ENCODE results near the gene DRD2.

Gene DRD2

GRCh38 chr11:113506461-113506860, 31.3 kb upstream of the DRD2 start:
- no peak for FAIRE-seq
- DNase-seq (ENCODE audit: insufficient read length, low spot score), result no peak
- TF ChIP-seq TAF1 (IDR thresholded peaks at IDR 0.05; ENCODE audit: low read depth, low read length), result no peak
- no peak for TF ChIP-seq SPI1 (IDR thresholded peaks at IDR 0.05; ENCODE audit: low read depth, low read length)
- no peak for TF ChIP-seq POLR2AphosphoS5 (IDR thresholded peaks at IDR 0.05; ENCODE audit: low read depth, low read length)

DNA sequence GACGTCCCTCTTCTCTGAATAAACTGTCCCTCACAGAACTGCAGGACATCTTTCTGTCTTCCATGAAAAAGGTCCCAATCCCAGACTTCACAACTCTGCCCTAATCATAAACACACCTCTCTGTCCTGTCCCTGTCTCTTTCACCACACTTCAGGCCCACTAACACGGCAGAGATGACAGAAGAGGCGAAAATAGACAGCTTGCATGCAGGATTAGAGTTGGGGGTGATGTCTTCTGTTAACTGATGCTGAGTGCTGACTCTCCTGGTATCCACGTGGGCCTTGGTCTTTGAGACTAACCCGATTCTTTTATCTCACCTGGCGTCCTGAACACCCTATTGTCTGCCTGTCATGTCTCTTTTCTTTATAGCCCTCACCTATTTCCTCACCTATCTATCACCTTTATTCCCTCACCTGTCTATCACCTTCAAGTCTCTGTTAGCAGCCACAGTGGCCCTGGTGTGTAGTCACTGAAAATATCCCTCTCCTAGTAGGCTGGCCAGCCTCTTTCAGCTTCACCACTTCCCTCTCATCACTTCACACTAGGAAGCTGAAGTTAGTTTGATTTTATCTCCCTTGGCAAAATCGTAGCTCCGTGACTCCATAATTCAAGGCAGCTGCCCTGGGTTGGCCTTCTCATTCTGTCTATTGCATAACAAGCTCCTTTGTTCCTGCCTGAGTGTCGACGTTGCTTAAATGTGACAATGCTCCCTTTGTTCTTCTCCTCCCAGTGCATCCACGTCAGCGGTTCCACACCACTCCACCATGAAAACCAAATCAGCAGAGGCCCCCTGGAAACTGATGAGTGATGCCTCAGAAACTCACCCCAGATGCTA, 30.6 kb upstream of the DRD2 start:
- no peak for TF ChIP-seq TAF1 (IDR thresholded peaks at IDR 0.05; ENCODE audit: low read depth, low read length)
- TF ChIP-seq PAX5 (IDR thresholded peaks at IDR 0.05; ENCODE audit: insufficient read depth, low read length, severe bottlenecking), result no peak
- no peak for DNase-seq (ENCODE audit: insufficient read length, low spot score)
- no peak for FAIRE-seq

DNA sequence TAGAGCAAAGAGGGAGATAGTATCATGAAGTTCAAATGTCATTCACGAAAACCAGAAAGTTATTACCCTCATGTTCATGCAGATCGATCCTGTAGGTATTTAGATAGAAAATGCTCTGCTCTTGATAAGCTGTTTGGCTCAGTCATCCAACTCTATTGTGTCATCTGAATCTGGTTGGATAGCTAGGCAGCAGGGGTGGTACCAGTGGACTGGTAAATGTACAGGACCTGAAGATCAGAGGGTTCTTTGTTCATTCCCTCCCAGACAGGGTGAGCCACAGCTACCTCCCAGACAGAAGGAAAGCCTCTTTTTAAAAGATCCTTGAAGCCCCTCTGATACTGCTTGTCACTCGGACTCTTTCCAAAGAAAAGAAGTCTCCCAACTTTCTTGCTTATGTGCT, 29.8 kb upstream of the DRD2 start:
- no peak for TF ChIP-seq POLR2AphosphoS5 (IDR thresholded peaks at IDR 0.05; ENCODE audit: low read depth, low read length)
- no peak for TF ChIP-seq TAF1 (IDR thresholded peaks at IDR 0.05; ENCODE audit: low read depth, low read length)
- no peak for TF ChIP-seq POU2F2 (IDR thresholded peaks at IDR 0.05; ENCODE audit: low read depth, low read length)
- no peak for TF ChIP-seq SPI1 (IDR thresholded peaks at IDR 0.05; ENCODE audit: low read depth, low read length)
- no peak for TF ChIP-seq PAX5 (IDR thresholded peaks at IDR 0.05; ENCODE audit: insufficient read depth, low read length, severe bottlenecking)
- DNase-seq (ENCODE audit: insufficient read length, low spot score), result no peak
- no peak for FAIRE-seq

DNA sequence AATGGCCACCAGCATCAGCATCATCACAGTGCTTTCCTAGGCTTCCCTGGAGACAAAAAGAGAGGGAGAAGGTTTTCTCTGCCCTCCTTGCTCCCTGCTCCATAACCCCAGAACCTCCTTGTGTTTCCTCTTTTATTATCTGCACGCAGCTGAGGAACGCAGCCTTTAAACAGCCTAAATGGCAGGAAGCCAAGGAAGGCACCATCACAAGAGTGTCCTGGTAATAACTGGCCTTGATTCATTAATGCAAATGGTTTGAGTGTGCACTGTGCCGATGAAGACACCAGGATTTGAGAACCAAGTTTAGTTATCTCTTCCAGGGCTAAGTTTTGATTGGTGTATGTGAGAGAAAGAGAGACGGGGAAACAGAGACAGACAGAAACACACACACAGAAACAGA, 29.4 kb upstream of the DRD2 start:
- FAIRE-seq, result no peak
- TF ChIP-seq POLR2A (IDR thresholded peaks at IDR 0.05; ENCODE audit: low read depth, low read length) (no peak), POU2F2 (IDR thresholded peaks at IDR 0.05; ENCODE audit: low read depth, low read length) (no peak), POLR2AphosphoS5 (IDR thresholded peaks at IDR 0.05; ENCODE audit: low read depth, low read length) (no peak), TAF1 (IDR thresholded peaks at IDR 0.05; ENCODE audit: low read depth, low read length) (no peak), PAX5 (IDR thresholded peaks at IDR 0.05; ENCODE audit: insufficient read depth, low read length, severe bottlenecking) (no peak), SPI1 (IDR thresholded peaks at IDR 0.05; ENCODE audit: low read depth, low read length) (no peak)
- no peak for DNase-seq (ENCODE audit: insufficient read length, low spot score)

DNA sequence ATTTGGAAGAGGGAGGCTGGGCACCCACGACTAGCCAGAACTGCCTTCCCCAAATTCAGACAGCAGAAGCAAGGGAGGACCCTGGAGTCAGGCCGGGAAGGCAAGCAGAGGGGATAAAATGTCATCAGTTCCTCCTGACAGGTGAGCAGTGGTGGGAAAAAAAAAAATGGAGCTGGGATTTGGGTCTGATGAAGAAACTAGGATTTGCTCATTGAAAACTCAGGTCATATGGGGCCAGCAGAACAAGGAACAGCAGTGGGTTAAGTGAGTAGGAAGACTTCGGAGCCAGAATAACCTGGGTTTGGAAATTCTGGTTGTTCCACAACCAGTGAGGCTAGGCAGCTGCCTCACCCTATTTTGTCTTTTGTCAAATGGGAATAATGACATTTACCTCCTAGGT, 28.9 kb upstream of the DRD2 start:
- no peak for TF ChIP-seq TAF1 (IDR thresholded peaks at IDR 0.05; ENCODE audit: low read depth, low read length)
- TF ChIP-seq POU2F2 (IDR thresholded peaks at IDR 0.05; ENCODE audit: low read depth, low read length), result no peak
- no peak for TF ChIP-seq POLR2AphosphoS5 (IDR thresholded peaks at IDR 0.05; ENCODE audit: low read depth, low read length)
- TF ChIP-seq PAX5 (IDR thresholded peaks at IDR 0.05; ENCODE audit: insufficient read depth, low read length, severe bottlenecking), result no peak
- TF ChIP-seq SPI1 (IDR thresholded peaks at IDR 0.05; ENCODE audit: low read depth, low read length), result no peak
- TF ChIP-seq POLR2A (IDR thresholded peaks at IDR 0.05; ENCODE audit: low read depth, low read length), result no peak
- DNase-seq (ENCODE audit: insufficient read length, low spot score) (no peak), FAIRE-seq (no peak)

GRCh38 chr11:113497066-113497910, 22.1 kb upstream of the DRD2 start:
- no peak for DNase-seq (ENCODE audit: insufficient read length, low spot score)
- no peak for FAIRE-seq
- TF ChIP-seq TAF1 (IDR thresholded peaks at IDR 0.05; ENCODE audit: low read depth, low read length) (no peak), SPI1 (IDR thresholded peaks at IDR 0.05; ENCODE audit: low read depth, low read length) (no peak)

DNA sequence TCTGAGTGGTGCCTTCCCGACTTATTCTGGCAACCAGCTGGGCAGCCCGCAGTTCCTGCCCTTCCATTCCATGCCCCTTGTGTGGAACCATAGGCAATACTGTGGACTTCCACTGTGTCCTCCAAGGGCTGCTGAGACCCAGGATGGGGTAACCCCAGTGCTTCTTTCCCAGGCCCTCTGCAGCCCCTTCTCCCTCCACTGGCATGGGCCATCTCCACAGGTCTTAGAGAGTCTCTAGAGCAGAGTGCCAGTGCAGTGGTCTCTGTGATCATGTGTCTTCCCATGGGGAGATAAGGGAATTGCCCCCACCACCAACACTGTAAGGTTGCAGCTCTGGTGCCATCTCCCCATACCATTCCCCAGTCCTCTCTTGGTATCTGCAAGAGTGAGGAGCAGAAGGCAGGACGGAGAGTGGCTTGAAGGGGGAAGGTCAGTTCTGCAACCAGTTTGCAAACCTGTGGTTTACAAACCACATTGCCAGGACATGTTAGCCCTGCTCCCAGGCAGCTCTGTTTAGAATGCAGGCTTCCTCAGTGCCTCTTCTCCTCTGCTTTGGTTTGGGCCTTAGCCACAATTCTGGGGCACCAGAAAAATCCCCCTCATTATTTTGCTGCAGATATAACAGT, 20.9 kb upstream of the DRD2 start:
- no peak for TF ChIP-seq PAX5 (IDR thresholded peaks at IDR 0.05; ENCODE audit: insufficient read depth, low read length, severe bottlenecking)
- no peak for TF ChIP-seq POLR2AphosphoS5 (IDR thresholded peaks at IDR 0.05; ENCODE audit: low read depth, low read length)
- TF ChIP-seq POLR2A (IDR thresholded peaks at IDR 0.05; ENCODE audit: low read depth, low read length), result no peak
- TF ChIP-seq TAF1 (IDR thresholded peaks at IDR 0.05; ENCODE audit: low read depth, low read length), result no peak
- no peak for TF ChIP-seq SPI1 (IDR thresholded peaks at IDR 0.05; ENCODE audit: low read depth, low read length)
- no peak for TF ChIP-seq POU2F2 (IDR thresholded peaks at IDR 0.05; ENCODE audit: low read depth, low read length)
- DNase-seq (ENCODE audit: insufficient read length, low spot score) (no peak), FAIRE-seq (no peak)

DNA sequence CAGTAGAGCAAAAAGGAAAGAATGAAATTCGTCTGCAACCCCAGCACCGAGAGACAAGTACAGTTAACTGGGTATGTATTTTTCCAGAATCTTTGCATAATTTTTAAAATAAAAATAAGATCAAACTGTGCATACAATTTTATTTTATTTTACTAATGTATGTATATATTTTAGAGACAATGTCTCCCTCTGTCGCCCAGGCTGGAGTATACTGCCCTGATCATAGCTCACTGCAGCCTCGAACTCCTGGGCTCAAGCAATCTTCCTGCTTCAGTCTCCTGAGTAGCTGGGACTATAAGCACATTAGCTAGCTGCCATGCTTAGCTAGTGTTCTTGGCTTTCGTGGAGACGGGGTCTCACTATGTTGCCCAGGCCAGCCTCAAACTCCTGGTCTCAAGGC, 18.8 kb upstream of the DRD2 start:
- FAIRE-seq (no peak), DNase-seq (ENCODE audit: insufficient read length, low spot score) (no peak)
- no peak for TF ChIP-seq POLR2AphosphoS5 (IDR thresholded peaks at IDR 0.05; ENCODE audit: low read depth, low read length)
- no peak for TF ChIP-seq SPI1 (IDR thresholded peaks at IDR 0.05; ENCODE audit: low read depth, low read length)
- no peak for TF ChIP-seq POLR2A (IDR thresholded peaks at IDR 0.05; ENCODE audit: low read depth, low read length)
- TF ChIP-seq PAX5 (IDR thresholded peaks at IDR 0.05; ENCODE audit: insufficient read depth, low read length, severe bottlenecking), result no peak
- no peak for TF ChIP-seq POU2F2 (IDR thresholded peaks at IDR 0.05; ENCODE audit: low read depth, low read length)

DNA sequence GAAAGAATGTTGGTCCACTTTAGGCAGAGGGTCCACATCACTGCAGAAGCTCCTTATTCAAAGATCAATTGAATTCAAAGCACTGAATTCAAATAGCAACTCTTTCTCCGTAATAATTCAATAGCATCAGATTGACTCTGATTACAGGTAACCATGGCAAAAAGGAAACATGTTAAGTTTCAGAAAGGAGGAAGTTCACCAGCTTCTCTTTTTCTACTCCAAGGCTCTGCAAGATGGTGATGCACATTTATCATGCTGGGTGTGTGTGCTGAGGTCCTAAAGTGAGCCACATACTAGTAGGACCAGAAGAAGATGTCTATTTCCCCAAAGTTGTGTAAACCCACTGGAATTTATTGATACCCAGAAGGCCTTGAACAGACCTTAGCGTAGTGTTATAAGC, 18.0 kb upstream of the DRD2 start:
- no peak for FAIRE-seq
- DNase-seq (ENCODE audit: insufficient read length, low spot score), result no peak

More for the DNA sequence above, 18.0 kb upstream of the DRD2 start:
- no peak for TF ChIP-seq POLR2AphosphoS5 (IDR thresholded peaks at IDR 0.05; ENCODE audit: low read depth, low read length)
- TF ChIP-seq TAF1 (IDR thresholded peaks at IDR 0.05; ENCODE audit: low read depth, low read length), result no peak
- TF ChIP-seq SPI1 (IDR thresholded peaks at IDR 0.05; ENCODE audit: low read depth, low read length), result no peak
- no peak for TF ChIP-seq POU2F2 (IDR thresholded peaks at IDR 0.05; ENCODE audit: low read depth, low read length)
- no peak for TF ChIP-seq POLR2A (IDR thresholded peaks at IDR 0.05; ENCODE audit: low read depth, low read length)
- TF ChIP-seq PAX5 (IDR thresholded peaks at IDR 0.05; ENCODE audit: insufficient read depth, low read length, severe bottlenecking), result no peak
